ENCODE results near the gene SMIM38. TPM values are rescaled to one million over a fixed set of nuclear protein-coding genes. Genes with fewer than 3 reads are reported as not detected.

The SMIM38 gene
- 1 to 10 TPM; 3.0 to 4.2 TPM for total RNA-seq

GRCh38 chr11:69155302-69156234, at the start of gene SMIM38:
SMIM38 (plus strand) TSS chr11:69155935; CDS start chr11:69157847, 1,912 bp downstream.
- no peak for TF ChIP-seq CTCF (IDR thresholded peaks at IDR 0.05)
- Histone ChIP-seq H3K4me3 (no peak within 1 kb of the TSS), H3K4me1 (ENCODE audit: control insufficient read depth in 1 of 2, low read depth in 2 of 2) (peaks cover 0 to 17% of the 10 kb centered on the region in 2 donors), H3K9me3 (no peaks in the 10 kb centered on the region), H3K27ac (no peak within 1 kb of the TSS), H3K27me3 (replicated peaks; ENCODE audit: insufficient read depth) (no peaks in the 10 kb centered on the region), H3K36me3 (no peaks in the 10 kb centered on the region)
- DNase-seq (ENCODE audit: low spot score) (no peak), ATAC-seq (ENCODE audit: insufficient number of reproducible peaks, low FRiP score, low read depth) (no peak)

- Histone ChIP-seq H3K36me3 (no peaks in the 10 kb centered on the region), H3K4me1 (ENCODE audit: control insufficient read depth in 1 of 2, low read depth in 2 of 2) (peaks cover 2 to 5% of the 10 kb centered on the region in 2 donors), H3K27ac (no peak overlapping the region), H3K27me3 (replicated peaks; ENCODE audit: insufficient read depth) (no peaks in the 10 kb centered on the region), H3K9me3 (no peaks in the 10 kb centered on the region), H3K4me3 (no peak overlapping the region)
- no peak for TF ChIP-seq CTCF (IDR thresholded peaks at IDR 0.05)
- no peak for ATAC-seq (ENCODE audit: insufficient number of reproducible peaks, low FRiP score, low read depth)
- DNase-seq (ENCODE audit: low spot score), result no peak
Observed at GRCh38 chr11:69106031-69106811, 49.5 kb upstream of the SMIM38 start.

GRCh38 chr11:69107413-69107812, 48.3 kb upstream of the SMIM38 start:
- ATAC-seq (ENCODE audit: insufficient number of reproducible peaks, low FRiP score, low read depth), result no peak
- Histone ChIP-seq H3K4me3 (no peak overlapping the region), H3K4me1 (ENCODE audit: control insufficient read depth in 1 of 2, low read depth in 2 of 2) (no peaks in the 10 kb centered on the region), H3K27ac (no peak overlapping the region), H3K36me3 (no peaks in the 10 kb centered on the region), H3K27me3 (replicated peaks; ENCODE audit: insufficient read depth) (no peaks in the 10 kb centered on the region), H3K9me3 (no peaks in the 10 kb centered on the region)
- TF ChIP-seq CTCF (IDR thresholded peaks at IDR 0.05), result no peak
- no peak for DNase-seq (ENCODE audit: low spot score)

GRCh38 chr11:69108030-69108429, 47.7 kb upstream of the SMIM38 start:
- H3K9me3 ChIP-seq, result no peaks in the 10 kb centered on the region
- H3K36me3 ChIP-seq, result no peaks in the 10 kb centered on the region
- no peak overlapping the region for H3K4me3 ChIP-seq
- no peak for TF ChIP-seq CTCF (IDR thresholded peaks at IDR 0.05)
- H3K27me3 ChIP-seq (replicated peaks; ENCODE audit: insufficient read depth), result no peaks in the 10 kb centered on the region
- H3K27ac ChIP-seq, result no peak overlapping the region
- H3K4me1 ChIP-seq (ENCODE audit: control insufficient read depth in 1 of 2, low read depth in 2 of 2), result no peaks in the 10 kb centered on the region
- no peak for DNase-seq (ENCODE audit: low spot score)
- ATAC-seq (ENCODE audit: insufficient number of reproducible peaks, low FRiP score, low read depth), result no peak

- no peak for TF ChIP-seq CTCF (IDR thresholded peaks at IDR 0.05)
- Histone ChIP-seq H3K27ac (no peak overlapping the region), H3K9me3 (no peaks in the 10 kb centered on the region), H3K4me1 (ENCODE audit: control insufficient read depth in 1 of 2, low read depth in 2 of 2) (no peaks in the 10 kb centered on the region), H3K27me3 (replicated peaks; ENCODE audit: insufficient read depth) (no peaks in the 10 kb centered on the region), H3K36me3 (no peaks in the 10 kb centered on the region), H3K4me3 (no peak overlapping the region)
- ATAC-seq (ENCODE audit: insufficient number of reproducible peaks, low FRiP score, low read depth), result no peak
- no peak for DNase-seq (ENCODE audit: low spot score)
Observed at GRCh38 chr11:69108559-69108958, 47.2 kb upstream of the SMIM38 start.

All from thoracic aorta (tissue), 2 donors.